Progenitor cell of endocrine pancreas (in vitro differentiated cells): ENCODE data around the gene NOB1. TPM values are rescaled to one million over a fixed set of nuclear protein-coding genes. Genes with fewer than 3 reads are reported as not detected.

Experiments used
- DNase-seq: peaks from one replicate; pipeline ENCODE4 v3.0.0; 2021; ENCODE audit warnings: low spot score; ENCODE audit not compliant: unreplicated experiment
- H3K27ac Mint-ChIP-seq: 2 replicates; pipeline ENCODE4 v1.8.0; 2021; ENCODE audit warnings: mild to moderate bottlenecking, moderate library complexity, mixed read lengths
- H3K27me3 Mint-ChIP-seq: 2 replicates; pipeline ENCODE4 v1.8.0; 2021; ENCODE audit warnings: mixed read lengths
- H3K36me3 Mint-ChIP-seq: 2 replicates; pipeline ENCODE4 v1.8.0; 2022; ENCODE audit warnings: mixed read lengths; ENCODE audit not compliant: insufficient read depth
- H3K4me1 Mint-ChIP-seq: 2 replicates; pipeline ENCODE4 v1.8.0; 2021; ENCODE audit warnings: low read depth, mixed read lengths
- H3K4me3 Mint-ChIP-seq: 2 replicates; pipeline ENCODE4 v1.8.0; 2021; ENCODE audit warnings: low read depth, mild to moderate bottlenecking, moderate library complexity, mixed read lengths
- H3K9me3 Mint-ChIP-seq: 2 replicates; pipeline ENCODE4 v1.8.0; 2021; ENCODE audit warnings: low read depth, mixed read lengths
- total RNA-seq: library from RNA; stranded (reverse); gene quantifications from 2 replicates; pipeline ENCODE4 v1.2.1, GENCODE V29; 2021
- TF ChIP-seq, protein P1 (sequence below): fragments of 200-600 bp; sonication (generic); IDR thresholded peaks from one replicate; pipeline ENCODE4 v1.5.0; 2021; ENCODE audit warnings: antibody characterized with exemption, mild to moderate bottlenecking; ENCODE audit not compliant: unreplicated experiment

Gene NOB1
- total RNA-seq, 1 donor from 2014 or later = 56.1 TPM

DNA sequence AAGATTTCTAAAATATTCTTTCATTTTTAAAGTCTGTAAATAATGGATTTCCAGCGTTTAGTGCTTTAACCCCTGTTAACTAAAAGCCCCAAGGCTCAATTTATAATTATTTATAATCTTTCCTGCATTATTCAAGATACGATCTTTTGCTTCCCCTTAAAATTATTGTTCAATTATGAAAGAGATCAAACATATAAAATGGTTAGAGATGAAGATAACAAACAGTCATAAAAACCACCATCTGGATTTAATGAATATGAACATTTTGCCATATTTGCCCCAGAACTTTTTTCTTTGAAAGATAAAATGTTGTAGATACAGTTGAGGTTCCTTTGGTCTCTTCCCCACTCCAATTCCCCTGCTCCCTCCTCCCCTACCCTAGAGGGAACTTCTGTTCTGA, 25.0 kb upstream of the NOB1 start:
- TF ChIP-seq, protein P1, sequence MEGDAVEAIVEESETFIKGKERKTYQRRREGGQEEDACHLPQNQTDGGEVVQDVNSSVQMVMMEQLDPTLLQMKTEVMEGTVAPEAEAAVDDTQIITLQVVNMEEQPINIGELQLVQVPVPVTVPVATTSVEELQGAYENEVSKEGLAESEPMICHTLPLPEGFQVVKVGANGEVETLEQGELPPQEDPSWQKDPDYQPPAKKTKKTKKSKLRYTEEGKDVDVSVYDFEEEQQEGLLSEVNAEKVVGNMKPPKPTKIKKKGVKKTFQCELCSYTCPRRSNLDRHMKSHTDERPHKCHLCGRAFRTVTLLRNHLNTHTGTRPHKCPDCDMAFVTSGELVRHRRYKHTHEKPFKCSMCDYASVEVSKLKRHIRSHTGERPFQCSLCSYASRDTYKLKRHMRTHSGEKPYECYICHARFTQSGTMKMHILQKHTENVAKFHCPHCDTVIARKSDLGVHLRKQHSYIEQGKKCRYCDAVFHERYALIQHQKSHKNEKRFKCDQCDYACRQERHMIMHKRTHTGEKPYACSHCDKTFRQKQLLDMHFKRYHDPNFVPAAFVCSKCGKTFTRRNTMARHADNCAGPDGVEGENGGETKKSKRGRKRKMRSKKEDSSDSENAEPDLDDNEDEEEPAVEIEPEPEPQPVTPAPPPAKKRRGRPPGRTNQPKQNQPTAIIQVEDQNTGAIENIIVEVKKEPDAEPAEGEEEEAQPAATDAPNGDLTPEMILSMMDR = no peak
- Mint-ChIP-seq H3K9me3 (no peaks in the 10 kb centered on the region), H3K36me3 (peaks cover 6% of the 10 kb centered on the region), H3K27me3 (no peaks in the 10 kb centered on the region), H3K4me3 (no peak overlapping the region), H3K27ac (no peak overlapping the region), H3K4me1 (no peaks in the 10 kb centered on the region)
- no peak for DNase-seq

DNA sequence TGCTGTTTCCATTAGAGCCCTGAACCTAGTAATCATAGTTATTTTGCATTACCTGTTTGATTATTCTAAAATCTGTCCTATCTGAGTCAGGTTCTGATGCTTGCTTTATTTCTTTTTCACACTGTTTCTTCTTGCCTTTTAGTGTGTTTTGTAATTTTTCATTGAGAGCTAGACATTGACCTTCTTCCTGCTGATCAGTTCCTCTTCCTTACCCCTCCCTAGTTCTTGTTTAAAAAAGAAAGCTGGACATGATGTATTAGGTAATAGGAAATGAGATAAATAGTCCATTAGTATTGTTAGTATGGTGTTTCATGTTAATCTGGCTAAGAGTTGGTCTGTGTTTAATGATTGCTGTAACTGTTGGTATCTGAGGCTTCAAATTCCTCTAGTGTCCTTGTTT, 20.8 kb upstream of the NOB1 start:
- H3K4me1 Mint-ChIP-seq = peaks cover 10% of the 10 kb centered on the region
- TF ChIP-seq, protein P1 = no peak
- H3K4me3 Mint-ChIP-seq = no peak overlapping the region
- no peak overlapping the region for H3K27ac Mint-ChIP-seq
- H3K9me3 Mint-ChIP-seq = no peaks in the 10 kb centered on the region
- peaks cover 3% of the 10 kb centered on the region for H3K36me3 Mint-ChIP-seq
- H3K27me3 Mint-ChIP-seq = no peaks in the 10 kb centered on the region
- no peak for DNase-seq

DNA sequence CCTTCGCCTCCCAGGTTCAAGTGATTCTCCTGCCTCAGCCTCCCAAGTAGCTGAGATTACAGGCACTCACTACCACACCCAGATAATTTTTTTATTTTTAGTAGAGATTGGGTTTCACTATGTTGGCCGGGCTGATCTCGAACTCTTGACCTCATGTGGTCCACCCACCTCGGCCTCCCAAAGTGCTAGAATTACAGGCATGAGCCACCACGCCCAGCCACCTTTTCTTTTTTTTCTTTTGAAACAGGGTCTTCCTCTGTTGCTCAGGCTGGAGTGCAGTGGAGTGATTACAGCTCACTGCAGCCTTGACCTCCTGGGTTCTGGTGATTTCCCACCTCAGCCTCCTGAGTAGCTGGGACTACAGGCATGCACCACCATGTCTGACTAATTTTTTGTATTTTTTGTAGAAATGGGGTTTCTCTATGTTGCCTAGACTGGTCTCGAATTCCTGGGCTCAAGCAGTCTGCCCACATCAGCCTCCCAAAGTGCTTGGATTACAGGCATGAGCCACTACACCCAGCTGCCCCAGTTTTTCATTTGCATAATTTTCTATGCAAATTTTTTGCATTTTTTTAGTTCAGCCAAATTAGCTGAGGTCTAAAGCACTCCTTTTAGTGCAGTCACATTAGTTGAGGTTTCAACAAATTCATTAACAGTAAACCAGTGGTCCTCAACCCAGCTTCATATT, 18.7 kb upstream of the NOB1 start:
- Mint-ChIP-seq H3K4me3 (no peak overlapping the region), H3K27ac (peak overlapping the region; percentile 62), H3K27me3 (no peaks in the 10 kb centered on the region), H3K4me1 (peaks cover 11% of the 10 kb centered on the region), H3K9me3 (no peaks in the 10 kb centered on the region), H3K36me3 (peaks cover 3% of the 10 kb centered on the region)
- TF ChIP-seq, protein P1 = no peak
- no peak for DNase-seq

DNA sequence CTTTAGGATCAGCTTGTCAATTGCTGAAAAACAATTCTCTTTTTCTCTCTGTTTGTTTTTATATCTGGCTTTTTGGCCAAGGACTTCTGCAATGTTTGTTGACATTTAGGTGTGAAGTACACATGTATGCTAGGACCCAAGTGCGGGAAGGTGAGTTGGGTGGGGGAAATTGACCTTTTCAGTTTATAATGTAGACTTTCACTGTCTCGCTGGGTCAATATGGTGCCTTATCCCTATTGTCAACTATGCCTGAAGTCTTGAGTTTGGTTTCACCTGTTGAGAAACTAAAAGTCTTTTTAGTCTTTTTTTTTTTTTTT, 16.9 kb upstream of the NOB1 start:
- Mint-ChIP-seq H3K27ac (no peak overlapping the region), H3K4me1 (peaks cover 11% of the 10 kb centered on the region), H3K9me3 (no peaks in the 10 kb centered on the region), H3K36me3 (no peaks in the 10 kb centered on the region), H3K27me3 (no peaks in the 10 kb centered on the region), H3K4me3 (no peak overlapping the region)
- DNase-seq = no peak
- TF ChIP-seq, protein P1 = no peak

DNA sequence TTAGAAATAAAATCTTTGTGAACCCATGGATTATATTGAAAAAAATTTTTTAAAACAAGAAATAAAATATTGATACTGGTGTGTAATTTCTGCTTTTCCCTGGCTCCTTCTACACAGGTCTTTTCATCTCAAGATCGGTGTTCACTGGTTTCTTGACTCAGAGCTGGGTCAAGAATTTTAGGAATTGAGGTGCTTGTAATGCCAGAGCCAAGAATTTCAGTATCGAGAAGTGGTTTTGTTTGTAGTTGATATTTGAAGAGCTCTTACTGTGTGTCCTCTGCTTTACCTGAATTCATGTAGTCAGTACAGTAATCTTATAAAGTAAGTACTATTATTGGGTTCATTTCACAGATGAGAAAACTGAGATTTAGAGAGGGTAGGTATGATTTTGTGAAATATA, 14.7 kb upstream of the NOB1 start:
- Mint-ChIP-seq H3K36me3 (peaks cover 4% of the 10 kb centered on the region), H3K4me3 (no peak overlapping the region), H3K4me1 (peaks cover 11% of the 10 kb centered on the region), H3K27me3 (no peaks in the 10 kb centered on the region), H3K27ac (no peak overlapping the region), H3K9me3 (no peaks in the 10 kb centered on the region)
- TF ChIP-seq, protein P1 = no peak
- no peak for DNase-seq
